IPS-20b (cell line): Measurements from ENCODE around the gene ABO.
"Not testable (repeated sequence)": the region's sequence is repeated elsewhere in the genome, so short reads cannot be mapped to it uniquely, and the experiment has no call there.

ENCODE experiments used
- H3K27ac ChIP-seq: one replicate; pipeline ENCODE4 v1.5.1; 2013; ENCODE audit warnings: low read length
- H3K27me3 ChIP-seq: 2 replicates; pipeline ENCODE4 v1.6.1; 2013; ENCODE audit warnings: mild to moderate bottlenecking, low read length, inconsistent platforms; ENCODE audit not compliant: insufficient read depth
- H3K36me3 ChIP-seq: 2 replicates; pipeline ENCODE4 v1.6.1; 2013; ENCODE audit warnings: low read depth, mild to moderate bottlenecking, inconsistent platforms, low read length, moderate library complexity; ENCODE audit not compliant: insufficient read depth
- H3K4me1 ChIP-seq: 2 replicates; pipeline ENCODE4 v1.6.1; 2013; ENCODE audit warnings: mild to moderate bottlenecking, control low read depth, inconsistent platforms, low read length, moderate library complexity; ENCODE audit not compliant: insufficient read depth
- H3K4me3 ChIP-seq: 2 replicates; pipeline ENCODE4 v1.5.1; 2013; ENCODE audit warnings: mild to moderate bottlenecking, low read length, inconsistent platforms
- H3K9ac ChIP-seq: 2 replicates; pipeline ENCODE4 v1.6.1; 2013; ENCODE audit warnings: low read depth, mild to moderate bottlenecking, inconsistent platforms, low read length, moderate library complexity
- H3K9me3 ChIP-seq: 2 replicates; pipeline ENCODE4 v1.6.1; 2013; ENCODE audit warnings: mild to moderate bottlenecking, low read depth, low read length, inconsistent platforms; ENCODE audit not compliant: insufficient read depth

Gene ABO

DNA sequence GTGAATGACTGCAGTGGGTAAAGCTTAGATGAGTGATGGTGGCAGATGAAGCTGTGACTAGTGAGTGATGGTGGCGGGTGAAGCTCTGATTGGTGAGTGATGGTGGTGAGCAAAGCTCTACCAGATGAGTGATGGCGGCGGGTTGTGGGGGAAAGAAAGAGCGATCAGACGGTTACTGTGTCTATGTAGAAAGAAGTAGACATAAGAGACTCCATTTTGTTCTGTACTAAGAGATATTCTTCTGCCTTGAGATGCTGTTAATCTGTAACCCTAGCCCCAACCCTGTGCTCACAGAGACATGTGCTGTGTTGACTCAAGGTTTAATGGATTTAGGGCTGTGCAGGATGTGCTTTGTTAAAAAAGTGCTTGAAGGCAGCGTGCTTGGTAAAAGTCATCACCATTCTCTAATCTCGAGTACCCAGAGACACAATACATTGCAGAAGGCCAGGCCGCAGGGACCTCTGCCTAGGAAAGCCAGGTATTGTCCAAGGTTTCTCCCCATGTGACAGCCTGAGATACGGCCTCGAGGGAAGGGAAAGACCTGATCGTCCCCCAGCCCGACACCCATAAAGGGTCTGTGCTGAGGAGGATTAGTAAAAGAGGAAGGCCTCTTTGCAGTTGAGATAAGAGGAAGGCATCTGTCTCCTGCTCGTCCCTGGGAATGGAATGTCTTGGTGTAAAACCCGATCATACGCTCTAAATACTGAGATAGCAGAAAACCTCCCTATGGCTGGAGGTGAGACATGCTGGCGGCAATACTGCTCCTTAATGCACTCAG is 8.4 kb upstream of the ABO start:
- Histone ChIP-seq H3K27me3 (peaks cover 20% of the 10 kb centered on the region), H3K9me3 (peaks cover 18% of the 10 kb centered on the region)
- not testable (repeated sequence) for H3K9ac ChIP-seq, H3K4me1 ChIP-seq, H3K27ac ChIP-seq, H3K4me3 ChIP-seq, H3K36me3 ChIP-seq

DNA sequence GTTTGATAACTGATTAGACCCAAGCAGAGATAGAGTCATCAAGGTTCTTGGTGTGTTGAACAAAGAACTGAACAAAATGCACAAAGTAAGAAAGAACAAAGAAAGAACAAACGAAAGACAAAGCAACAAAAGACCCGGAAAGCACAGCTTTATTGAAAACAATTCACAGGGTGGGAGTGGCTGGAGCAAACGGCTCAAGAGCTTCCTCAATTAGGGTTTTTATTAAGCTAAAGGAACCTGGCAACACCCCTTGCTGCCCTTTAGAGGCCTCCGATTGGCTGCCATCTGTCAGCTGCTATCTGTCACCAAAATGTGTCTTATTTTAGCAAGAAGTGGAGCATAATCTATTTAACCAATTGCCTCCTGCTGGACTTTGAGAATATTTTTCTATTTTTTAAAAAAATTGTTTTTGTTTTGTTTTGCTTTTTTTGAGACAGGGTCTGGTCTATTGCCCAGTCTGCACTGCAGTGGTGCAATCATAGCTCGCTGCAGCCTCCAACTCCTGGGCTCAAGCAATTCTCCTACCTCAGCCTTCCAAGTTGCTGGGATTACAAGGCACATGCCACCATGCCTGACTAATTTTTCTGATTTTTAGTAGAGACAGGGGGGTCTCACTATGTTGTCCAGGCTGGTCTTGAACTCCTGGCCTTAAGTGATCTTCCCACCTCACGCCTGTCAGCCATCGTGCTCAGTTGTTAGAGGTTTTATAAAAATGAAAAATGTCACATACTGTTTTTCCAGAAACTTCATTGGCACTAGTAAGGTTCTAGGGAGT is 7.7 kb upstream of the ABO start:
- H3K27me3 ChIP-seq, result peaks cover 28% of the 10 kb centered on the region
- H3K4me3 ChIP-seq, result no peak overlapping the region
- H3K9ac ChIP-seq, result no peak overlapping the region
- no peaks in the 10 kb centered on the region for H3K4me1 ChIP-seq
- H3K36me3 ChIP-seq, result no peaks in the 10 kb centered on the region
- H3K9me3 ChIP-seq, result peaks cover 12% of the 10 kb centered on the region
- no peak overlapping the region for H3K27ac ChIP-seq

DNA sequence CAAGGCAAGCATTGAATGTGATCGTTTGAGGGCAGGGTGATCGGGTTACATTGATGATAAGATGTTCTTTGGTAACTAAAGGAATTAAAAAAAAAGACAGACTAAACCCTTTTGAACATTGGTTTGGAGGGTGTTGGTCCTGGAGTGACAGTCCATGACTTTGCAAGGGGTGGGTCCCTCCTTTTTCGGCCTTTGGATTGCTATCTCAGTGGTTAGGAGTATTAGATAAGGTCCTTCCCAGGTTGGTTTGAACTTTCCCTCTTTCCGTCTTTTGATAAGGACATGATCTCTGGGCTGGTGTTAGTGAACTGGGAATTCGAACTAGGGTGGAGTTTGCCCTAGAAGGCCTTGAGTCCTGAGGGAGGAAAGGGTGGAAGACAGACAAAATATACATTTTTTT is 5.4 kb upstream of the ABO start:
- Histone ChIP-seq H3K4me1 (no peaks in the 10 kb centered on the region), H3K9me3 (peaks cover 2% of the 10 kb centered on the region), H3K27ac (no peak overlapping the region), H3K27me3 (peaks cover 50% of the 10 kb centered on the region), H3K36me3 (no peaks in the 10 kb centered on the region), H3K4me3 (no peak overlapping the region), H3K9ac (no peak overlapping the region)

DNA sequence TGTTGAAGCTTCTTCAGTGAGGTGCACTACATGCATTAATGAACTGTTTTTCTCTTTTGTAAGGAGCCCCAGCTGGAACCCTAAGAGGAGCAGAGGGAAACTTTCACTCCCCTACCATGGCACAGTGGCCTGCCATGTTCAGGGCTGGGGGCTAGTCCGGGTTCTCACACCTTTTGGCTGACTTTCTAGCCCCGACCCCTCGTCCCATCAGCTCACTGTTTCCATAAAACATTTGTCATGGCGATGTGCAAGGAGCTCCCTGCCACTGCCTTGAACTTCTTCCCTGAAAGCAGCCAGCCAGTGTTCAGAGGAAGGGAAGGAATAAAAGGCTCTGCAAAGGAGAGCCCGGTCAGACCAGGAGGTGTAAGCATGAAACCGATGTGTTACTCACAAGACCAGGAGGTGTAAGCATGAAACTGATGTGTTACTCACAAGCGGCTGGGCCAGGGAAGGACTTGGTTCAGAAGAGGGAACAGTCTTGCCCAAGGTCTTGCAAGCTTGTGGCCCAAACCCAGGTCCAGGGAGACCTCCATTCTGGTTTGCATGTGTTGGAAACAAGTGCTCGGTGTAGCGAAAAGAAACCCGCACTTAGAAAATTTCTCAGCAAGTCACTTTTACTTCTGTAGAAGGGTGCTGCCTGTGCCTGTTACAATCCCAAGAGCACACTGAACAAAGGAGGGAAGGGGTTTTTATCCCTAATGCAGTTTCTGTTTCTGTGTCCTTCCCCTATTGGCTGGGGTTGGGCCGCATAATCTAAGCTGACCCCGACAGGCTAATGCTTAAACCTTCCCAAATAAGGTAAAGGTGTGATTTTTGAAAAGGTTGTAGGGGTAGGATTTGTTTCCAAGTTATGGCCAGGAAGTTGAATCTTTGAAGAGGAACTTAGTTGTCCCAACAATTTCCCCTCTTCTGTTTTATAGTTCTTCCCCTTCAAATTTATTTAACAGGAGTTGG is 3.4 kb upstream of the ABO start:
- H3K4me1 ChIP-seq, result no peaks in the 10 kb centered on the region
- no peaks in the 10 kb centered on the region for H3K36me3 ChIP-seq
- no peak overlapping the region for H3K27ac ChIP-seq
- no peak overlapping the region for H3K4me3 ChIP-seq
- H3K9me3 ChIP-seq, result peaks cover 2% of the 10 kb centered on the region
- H3K9ac ChIP-seq, result no peak overlapping the region
- peaks cover 70% of the 10 kb centered on the region for H3K27me3 ChIP-seq

DNA sequence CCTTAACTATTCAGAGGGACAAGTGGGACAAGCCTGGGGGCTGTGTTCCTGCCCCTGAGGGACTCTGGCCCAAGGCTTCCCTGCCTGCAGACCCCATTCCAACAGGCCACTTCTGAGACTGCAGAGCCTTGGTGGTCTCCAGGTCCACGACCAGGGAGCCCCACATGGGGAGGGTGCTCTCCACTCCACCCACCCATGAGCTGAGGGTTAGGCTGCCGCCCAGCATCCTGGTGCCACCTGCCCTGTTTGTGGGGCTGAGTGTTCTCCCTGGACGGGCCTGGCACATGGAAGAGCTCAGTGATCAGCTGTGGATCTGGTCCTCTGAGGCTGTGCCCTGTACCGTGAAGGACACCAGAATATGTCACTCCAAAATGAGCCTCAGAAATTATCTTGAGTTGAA is 2.5 kb upstream of the ABO start:
- Histone ChIP-seq H3K4me3 (no peak overlapping the region), H3K36me3 (no peaks in the 10 kb centered on the region), H3K4me1 (no peaks in the 10 kb centered on the region), H3K9ac (no peak overlapping the region), H3K27me3 (peaks cover 79% of the 10 kb centered on the region), H3K9me3 (peaks cover 2% of the 10 kb centered on the region), H3K27ac (no peak overlapping the region)

DNA sequence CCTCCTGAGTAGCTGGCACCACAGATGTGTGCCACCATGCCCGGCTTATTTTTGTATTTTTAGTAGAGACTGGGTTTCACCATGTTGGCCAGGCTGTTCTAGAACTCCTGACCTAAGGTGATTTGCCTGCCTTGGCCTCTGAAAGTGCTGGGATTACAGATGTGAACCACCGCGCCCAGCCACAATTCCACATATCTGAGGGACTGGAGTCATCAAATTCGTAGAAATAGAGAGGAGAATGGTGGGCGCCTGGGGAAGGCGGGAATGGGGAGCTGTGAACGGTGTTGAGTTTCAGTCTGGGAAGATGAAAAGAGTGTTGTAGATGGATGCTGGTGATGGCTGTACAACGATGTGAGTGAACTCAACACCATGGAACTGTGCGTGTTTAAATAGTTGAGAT is 1.9 kb upstream of the ABO start:
- H3K9me3 ChIP-seq, result peaks cover 2% of the 10 kb centered on the region

DNA sequence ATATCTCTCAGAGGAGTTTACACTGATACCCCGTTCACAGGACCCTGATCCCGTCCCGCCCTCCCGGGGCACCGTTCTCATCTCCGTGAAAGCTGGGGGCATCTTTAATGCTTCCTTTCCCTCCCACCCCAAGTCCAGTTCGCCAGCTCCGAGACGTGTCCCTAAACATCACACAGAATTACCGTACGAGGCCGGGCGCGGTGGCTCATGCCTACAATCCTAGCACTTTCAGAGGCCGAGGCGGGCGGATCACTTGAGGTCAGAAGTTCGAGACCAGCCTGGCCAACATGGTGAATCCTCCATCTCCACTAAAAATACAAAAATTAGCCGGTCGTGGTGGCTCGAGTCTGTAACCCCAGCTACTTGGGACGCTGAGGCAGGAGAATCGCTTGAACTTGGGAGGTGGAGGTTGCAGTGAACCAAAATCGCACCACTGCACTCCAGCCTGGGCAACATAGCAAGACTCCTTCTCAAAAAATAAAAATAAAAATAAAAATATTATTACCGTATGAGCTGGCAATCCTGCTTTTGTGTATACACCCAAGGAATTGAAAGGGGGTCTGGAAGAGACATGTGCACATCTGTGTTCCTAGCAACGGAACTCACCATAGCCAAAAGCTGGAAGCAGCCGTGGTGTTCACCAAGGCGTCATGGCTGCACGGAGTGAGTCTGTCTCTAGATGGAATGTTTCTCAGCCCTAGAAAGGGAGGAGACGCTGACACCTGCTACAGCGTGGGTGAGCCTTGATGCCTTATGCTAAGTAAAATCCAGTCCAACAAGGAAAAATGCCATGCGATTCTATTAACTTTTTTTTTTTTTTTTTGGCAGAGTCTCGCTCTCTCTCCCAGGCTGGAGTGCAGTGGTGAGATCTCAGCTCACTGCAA is 1.2 kb upstream of the ABO start:
- Histone ChIP-seq H3K27me3 (peaks cover 89% of the 10 kb centered on the region), H3K27ac (no peak overlapping the region), H3K36me3 (no peaks in the 10 kb centered on the region), H3K4me3 (peak overlapping the region; percentile 46; the same call in 1 of the 2 replicates), H3K9me3 (peaks cover 2% of the 10 kb centered on the region), H3K4me1 (no peaks in the 10 kb centered on the region), H3K9ac (no peak overlapping the region)

More for the DNA sequence above, 1.9 kb upstream of the ABO start:
- H3K27me3 ChIP-seq, result peaks cover 85% of the 10 kb centered on the region
- H3K36me3 ChIP-seq, result no peaks in the 10 kb centered on the region
- no peak overlapping the region for H3K4me3 ChIP-seq
- no peaks in the 10 kb centered on the region for H3K4me1 ChIP-seq
- H3K9ac ChIP-seq, result no peak overlapping the region
- H3K27ac ChIP-seq, result no peak overlapping the region

DNA sequence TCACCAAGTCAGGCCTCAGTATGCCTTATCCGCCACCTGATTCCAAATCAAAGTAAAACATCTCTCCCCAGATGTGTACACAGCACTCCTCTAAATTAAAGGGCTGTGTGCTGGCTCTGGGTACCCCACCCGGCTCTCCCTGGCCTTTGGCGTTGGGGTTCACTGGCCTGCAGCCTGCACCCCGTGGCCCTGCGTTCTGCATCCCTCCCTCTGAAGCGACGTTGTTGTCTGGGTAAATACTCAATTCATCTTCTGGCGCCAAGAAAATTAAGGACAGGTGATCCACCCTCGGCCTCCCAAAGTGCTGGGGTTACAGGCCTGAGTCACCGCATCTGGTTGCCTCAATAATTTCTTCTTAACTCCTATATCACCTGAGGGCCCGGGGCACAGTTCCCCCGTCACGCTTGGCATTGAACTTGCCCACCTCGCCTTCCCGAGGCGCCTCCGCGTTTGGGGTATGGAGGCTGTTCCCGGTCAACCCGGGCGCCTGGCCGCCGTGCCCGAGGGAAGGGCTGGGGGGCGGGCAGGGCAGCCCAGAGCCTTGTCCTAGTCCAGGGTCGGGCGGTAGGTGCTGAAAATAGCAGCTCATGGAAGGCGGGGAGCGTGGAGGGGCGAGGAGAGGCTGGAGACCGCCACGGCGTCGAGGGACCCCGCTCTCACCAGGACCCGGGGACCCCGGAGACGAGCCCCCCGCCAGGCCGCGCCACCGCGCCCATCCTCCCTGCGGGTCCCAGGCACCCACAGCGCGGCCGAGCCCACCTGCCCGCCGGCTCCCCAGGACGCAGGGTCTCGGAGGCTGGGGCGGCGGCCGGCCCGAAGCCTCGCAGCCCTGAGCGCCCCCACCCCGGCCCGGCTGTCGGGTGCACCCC is 531 bp downstream of the ABO start:
- peaks cover 80% of the 10 kb centered on the region for H3K27me3 ChIP-seq
- no peak overlapping the region for H3K27ac ChIP-seq
- peaks cover 2% of the 10 kb centered on the region for H3K9me3 ChIP-seq
- H3K9ac ChIP-seq, result no peak overlapping the region
- no peaks in the 10 kb centered on the region for H3K36me3 ChIP-seq
- no peak overlapping the region; the same call in 1 of the 2 replicates for H3K4me3 ChIP-seq
- H3K4me1 ChIP-seq, result no peaks in the 10 kb centered on the region

DNA sequence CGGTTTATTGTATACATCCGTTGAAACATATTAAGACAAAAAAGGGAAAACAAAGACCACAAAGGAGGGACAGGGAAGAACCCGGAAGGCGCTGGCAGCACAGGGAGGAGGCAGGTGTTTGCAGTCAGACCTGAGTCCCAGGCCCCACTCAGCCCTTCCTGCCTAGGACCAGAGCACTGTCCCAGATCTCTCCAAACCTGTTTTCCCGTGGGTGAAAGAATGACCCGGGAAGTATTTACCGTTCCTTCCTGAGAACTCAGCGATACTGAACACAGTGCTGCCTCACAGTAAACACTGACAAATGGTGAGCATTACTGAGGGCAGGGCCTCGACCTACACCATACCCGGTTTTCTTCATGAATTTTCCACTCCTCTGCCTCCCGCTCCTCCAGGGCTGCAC is 1.2 kb downstream of the ABO start:
- no peak overlapping the region for H3K9ac ChIP-seq
- no peaks in the 10 kb centered on the region for H3K4me1 ChIP-seq
- H3K9me3 ChIP-seq, result peaks cover 2% of the 10 kb centered on the region; the same call in 1 of the 2 replicates
- H3K4me3 ChIP-seq, result no peak overlapping the region
- no peak overlapping the region for H3K27ac ChIP-seq
- H3K27me3 ChIP-seq, result peaks cover 73% of the 10 kb centered on the region
- no peaks in the 10 kb centered on the region for H3K36me3 ChIP-seq

DNA sequence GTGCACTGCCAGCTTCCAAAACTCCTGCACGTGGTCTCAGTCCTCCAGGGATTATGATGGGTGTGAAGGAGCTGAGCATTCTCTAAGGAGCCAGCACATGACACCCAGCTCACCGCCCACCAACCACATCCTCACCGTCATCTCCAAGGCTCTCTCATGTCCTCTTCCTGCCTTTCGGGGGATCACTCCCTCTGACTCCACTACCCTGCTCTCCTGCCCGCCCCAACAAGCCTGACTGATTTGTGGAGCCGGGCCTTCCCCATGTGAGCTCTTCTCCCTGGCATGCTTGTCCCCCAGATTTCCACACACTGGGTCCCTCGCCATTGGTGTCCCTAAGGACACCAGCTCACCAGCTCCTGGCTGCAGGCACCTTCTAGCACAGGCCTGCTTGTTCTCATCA is 1.9 kb downstream of the ABO start:
- Histone ChIP-seq H3K27me3 (peaks cover 66% of the 10 kb centered on the region), H3K9me3 (no peaks in the 10 kb centered on the region), H3K4me1 (no peaks in the 10 kb centered on the region), H3K36me3 (no peaks in the 10 kb centered on the region), H3K9ac (no peak overlapping the region), H3K4me3 (no peak overlapping the region), H3K27ac (no peak overlapping the region)
